Naive B cell (primary cell): ENCODE data around the gene MCHR2. TPM values are rescaled to one million over a fixed set of nuclear protein-coding genes. Genes with fewer than 3 reads are reported as not detected.

ENCODE experiments used
- ATAC-seq, 2 donors: fragments of 150-1000 bp; cut with Tn5 transposase; 2 replicates each; pipeline ENCODE4 v1.10.0; 2021; ENCODE audit warnings: low read depth in 2 of 2, mild to moderate bottlenecking in 2 of 2, moderate library complexity in 2 of 2
- DNase-seq: peaks from one replicate; pipeline ENCODE4 v3.0.0; 2022
- H3K27ac Mint-ChIP-seq, 6 donors: one replicate each; pipeline ENCODE4 v1.8.0; 2020 to 2022; ENCODE audit warnings: mild to moderate bottlenecking in 6 of 6, mixed read lengths in 6 of 6, moderate library complexity in 5 of 6, inconsistent platforms in 2 of 6
- H3K27me3 Mint-ChIP-seq, 3 donors: one replicate each; pipeline ENCODE4 v1.8.0; 2021 to 2022; ENCODE audit warnings: mixed read lengths in 3 of 3, mild to moderate bottlenecking in 1 of 3
- H3K36me3 Mint-ChIP-seq, 2 donors: one replicate each; pipeline ENCODE4 v1.8.0; 2020 to 2022; ENCODE audit warnings: mixed read lengths in 2 of 2, inconsistent platforms in 1 of 2, mild to moderate bottlenecking in 1 of 2
- H3K4me1 Mint-ChIP-seq, 3 donors: one replicate each; pipeline ENCODE4 v1.8.0; 2020 to 2022; ENCODE audit warnings: mixed read lengths in 3 of 3, inconsistent platforms in 1 of 3, mild to moderate bottlenecking in 1 of 3, moderate library complexity in 1 of 3
- H3K4me3 Mint-ChIP-seq, 8 donors: one replicate each; pipeline ENCODE4 v1.8.0; 2020 to 2022; ENCODE audit warnings: mild to moderate bottlenecking in 8 of 8, mixed read lengths in 8 of 8, moderate library complexity in 8 of 8, inconsistent platforms in 2 of 8
- H3K9me3 Mint-ChIP-seq, 7 donors: one replicate each; pipeline ENCODE4 v1.8.0; 2020 to 2022; ENCODE audit warnings: mixed read lengths in 7 of 7, mild to moderate bottlenecking in 5 of 7, inconsistent platforms in 2 of 7, moderate library complexity in 1 of 7
- polyA plus RNA-seq, 6 donors: library from polyadenylated mRNA; unstranded; fragments of 300-500 nt; fragmentation: Illumina TruSeq; gene quantifications; one replicate each; pipeline ENCODE4 v1.2.3, GENCODE V29; 2021; ENCODE audit warnings: low read depth in 6 of 6

MCHR2 gene
- polyA plus RNA-seq, 6 donors from 2014 or later, result not detected

DNA sequence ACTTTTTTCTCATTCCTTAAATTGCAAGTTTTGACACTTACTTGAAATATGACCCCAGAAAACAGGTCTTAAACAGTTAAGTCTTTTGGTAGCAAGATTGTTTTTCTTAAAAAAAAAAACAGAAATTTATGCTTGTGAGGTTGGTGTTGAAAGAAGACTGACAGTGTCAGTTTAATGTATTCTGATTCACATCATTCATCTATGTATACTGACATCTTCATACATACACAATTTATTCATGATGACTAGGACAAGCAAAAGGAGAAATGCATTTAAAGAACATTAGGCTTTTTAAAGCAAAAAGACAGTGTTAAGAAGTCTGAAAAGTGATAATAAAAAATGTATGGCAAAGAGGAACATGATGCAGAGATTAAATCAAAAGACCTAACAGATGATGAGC lies 27.0 kb downstream of the MCHR2 start:
- no peak for ATAC-seq
- Mint-ChIP-seq H3K4me1 (no peaks in the 10 kb centered on the region), H3K27me3 (no peaks in the 10 kb centered on the region), H3K27ac (no peak overlapping the region), H3K36me3 (no peaks in the 10 kb centered on the region), H3K4me3 (no peak overlapping the region), H3K9me3 (peaks cover 0 to 3% (median 0%) of the 10 kb centered on the region in 7 donors)
- no peak for DNase-seq

DNA sequence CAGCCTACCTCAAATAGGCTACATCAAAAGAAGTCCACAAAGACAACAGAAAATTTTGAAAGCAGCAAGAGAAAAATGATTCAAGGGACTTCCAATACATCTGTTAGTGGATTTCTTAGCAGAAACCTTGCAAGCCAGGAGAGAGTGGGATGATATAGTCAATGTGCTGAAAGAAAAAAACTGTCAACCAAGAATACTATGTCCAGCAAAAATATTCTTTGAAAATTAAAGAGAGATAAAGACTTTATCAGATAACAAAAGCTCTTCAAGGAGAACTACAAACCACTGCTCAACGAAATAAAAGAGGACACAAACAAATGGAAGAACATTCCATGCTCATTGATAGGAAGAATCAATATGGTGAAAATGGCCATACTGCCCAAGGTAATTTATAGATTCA lies 34.0 kb downstream of the MCHR2 start:
- ATAC-seq, result no peak
- H3K9me3 Mint-ChIP-seq, result peaks cover 8 to 36% (median 22%) of the 10 kb centered on the region in 7 donors
- H3K27me3 Mint-ChIP-seq, result no peaks in the 10 kb centered on the region
- no peak for DNase-seq
- peaks cover 0 to 11% of the 10 kb centered on the region in 2 donors for H3K36me3 Mint-ChIP-seq
- H3K27ac Mint-ChIP-seq, result no peak overlapping the region
- no peak overlapping the region for H3K4me3 Mint-ChIP-seq
- no peaks in the 10 kb centered on the region for H3K4me1 Mint-ChIP-seq

DNA sequence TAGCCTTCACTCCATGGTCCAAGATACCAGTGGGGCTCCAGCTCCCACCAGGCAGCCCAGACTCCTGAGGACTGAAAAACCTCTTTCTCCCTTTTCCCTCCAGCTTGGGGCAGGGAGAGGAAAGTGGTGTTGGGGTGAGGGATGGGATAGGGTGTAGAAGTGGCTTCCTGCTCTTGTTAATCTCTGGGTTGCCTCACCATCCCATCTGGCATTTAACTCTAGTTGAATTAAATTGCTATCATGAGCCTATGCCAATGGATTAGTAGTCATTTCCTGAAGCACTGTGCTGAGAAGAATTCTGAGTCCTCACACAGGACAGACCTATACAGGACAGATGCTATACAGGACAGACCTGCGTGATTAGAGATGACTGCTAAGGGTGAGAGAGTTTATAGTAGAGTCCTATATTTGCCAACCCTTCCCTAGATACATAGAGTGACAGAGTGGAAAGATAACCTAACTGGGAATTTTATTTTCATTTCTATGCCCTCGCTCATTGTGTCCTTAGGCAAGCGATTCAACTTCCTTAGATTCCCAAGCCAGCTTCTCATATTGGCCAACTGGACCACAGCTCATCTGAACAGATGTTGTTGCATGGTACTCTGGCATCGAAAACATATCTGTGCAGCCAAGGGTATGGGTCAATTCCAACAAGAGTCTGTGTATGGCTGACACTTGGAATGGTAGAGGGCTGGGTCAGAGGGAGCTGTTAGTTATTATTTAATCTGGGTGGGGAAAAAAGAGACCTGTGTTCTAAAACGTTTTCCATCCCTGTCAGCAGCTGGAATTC lies 42.8 kb downstream of the MCHR2 start:
- DNase-seq (no peak), ATAC-seq (no peak)
- Mint-ChIP-seq H3K4me1 (no peaks in the 10 kb centered on the region), H3K4me3 (no peak overlapping the region), H3K36me3 (no peaks in the 10 kb centered on the region), H3K27ac (no peak overlapping the region), H3K27me3 (no peaks in the 10 kb centered on the region), H3K9me3 (peaks cover 0 to under 1% (median 0%) of the 10 kb centered on the region in 7 donors)

DNA sequence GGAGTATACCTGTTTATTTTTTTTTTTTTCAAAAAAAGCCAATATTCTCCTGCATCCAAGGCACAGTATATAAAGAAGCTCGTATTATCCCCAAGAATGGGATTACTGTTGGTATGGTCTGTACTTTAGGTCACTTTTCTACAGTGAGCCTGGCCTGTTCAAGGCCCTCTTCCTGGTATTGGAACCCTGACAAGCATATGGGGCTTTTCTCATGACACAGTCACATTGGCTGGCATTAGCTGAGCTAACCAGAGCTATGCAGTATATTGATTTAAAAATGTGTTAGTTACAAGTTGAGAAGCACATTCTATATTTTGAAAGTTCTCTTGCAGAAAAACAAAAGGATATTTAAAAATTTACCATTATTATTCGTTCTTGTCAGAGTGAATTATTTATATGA lies 48.0 kb downstream of the MCHR2 start:
- H3K27me3 Mint-ChIP-seq, result peaks cover 0 to 16% (median 5%) of the 10 kb centered on the region in 3 donors

DNA sequence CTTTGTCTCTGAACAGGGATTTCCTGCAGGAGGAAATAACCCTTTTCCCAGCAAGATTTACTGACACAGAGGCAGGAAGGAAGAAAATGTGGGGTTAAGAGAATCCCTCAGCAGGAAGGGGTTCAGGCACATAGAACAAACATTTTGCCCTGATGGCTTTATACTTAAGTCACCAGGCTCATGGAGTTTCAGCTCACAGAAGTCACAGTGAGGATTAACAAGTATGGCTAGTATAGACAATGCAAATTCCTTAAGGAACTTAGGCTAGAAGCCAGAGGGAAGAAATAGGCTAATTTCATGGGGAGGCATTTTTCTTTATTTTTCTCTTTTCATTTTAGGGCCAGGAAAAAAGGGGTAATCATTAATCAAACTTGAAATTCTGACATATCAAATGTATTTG lies 50.2 kb downstream of the MCHR2 start:
- ATAC-seq (no peak), DNase-seq (no peak)
- Mint-ChIP-seq H3K27me3 (peaks cover 0 to 16% (median 5%) of the 10 kb centered on the region in 3 donors), H3K4me3 (no peak overlapping the region), H3K9me3 (peaks cover 0 to 7% (median 4%) of the 10 kb centered on the region in 7 donors), H3K27ac (no peak overlapping the region), H3K4me1 (no peaks in the 10 kb centered on the region), H3K36me3 (no peaks in the 10 kb centered on the region)

More for the DNA sequence above, 48.0 kb downstream of the MCHR2 start:
- H3K36me3 Mint-ChIP-seq, result no peaks in the 10 kb centered on the region
- DNase-seq, result no peak
- ATAC-seq, result no peak
- H3K27ac Mint-ChIP-seq, result no peak overlapping the region
- H3K9me3 Mint-ChIP-seq, result peaks cover 0 to 5% (median under 1%) of the 10 kb centered on the region in 7 donors
- H3K4me3 Mint-ChIP-seq, result no peak overlapping the region
- no peaks in the 10 kb centered on the region for H3K4me1 Mint-ChIP-seq

DNA sequence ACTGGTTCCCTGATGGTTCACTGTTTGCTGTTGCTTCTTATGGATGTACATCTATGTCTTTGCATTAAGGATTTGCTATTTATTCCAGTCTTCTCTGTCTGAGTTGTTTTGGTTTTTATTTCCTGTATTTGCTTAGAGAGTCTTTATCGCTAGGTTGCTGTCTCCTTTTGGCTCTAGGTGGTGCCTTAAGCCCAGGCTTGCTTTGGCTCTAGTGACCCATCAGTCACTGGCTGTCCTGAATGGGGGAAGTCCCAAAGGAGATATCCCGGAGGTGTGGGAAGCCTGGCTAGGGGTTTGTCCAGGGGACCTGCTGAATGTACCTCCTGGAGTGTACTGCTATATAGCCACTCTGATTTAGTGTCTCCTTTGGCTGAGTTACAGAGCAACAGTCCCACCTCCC lies 53.4 kb downstream of the MCHR2 start:
- Mint-ChIP-seq H3K27me3 (peaks cover 0 to 16% (median 5%) of the 10 kb centered on the region in 3 donors), H3K4me3 (no peak overlapping the region), H3K9me3 (peaks cover 0 to 8% (median 4%) of the 10 kb centered on the region in 7 donors), H3K27ac (no peak overlapping the region), H3K4me1 (no peaks in the 10 kb centered on the region), H3K36me3 (no peaks in the 10 kb centered on the region)
- ATAC-seq (no peak), DNase-seq (no peak)

DNA sequence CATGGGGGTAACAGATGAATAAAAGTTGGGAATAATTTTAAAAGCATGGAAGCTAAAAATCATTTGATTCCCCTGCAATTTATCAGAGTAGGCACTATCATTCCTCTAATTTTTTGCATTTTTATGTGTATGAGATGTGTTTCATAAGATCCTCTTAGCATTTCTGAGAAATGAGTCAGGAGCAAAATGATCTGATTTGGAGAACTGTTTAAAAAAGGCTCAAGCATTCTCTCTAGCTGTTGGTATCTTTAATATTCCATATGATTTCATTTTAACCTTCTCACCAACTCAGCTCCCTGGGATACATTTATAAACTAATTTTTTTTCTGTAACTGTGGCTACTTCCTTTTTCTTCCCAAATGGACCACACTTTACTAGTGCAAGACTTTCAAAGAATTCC lies 60.9 kb downstream of the MCHR2 start:
- Mint-ChIP-seq H3K9me3 (peaks cover 0 to 10% (median 2%) of the 10 kb centered on the region in 7 donors), H3K27me3 (no peaks in the 10 kb centered on the region), H3K4me1 (no peaks in the 10 kb centered on the region), H3K36me3 (no peaks in the 10 kb centered on the region), H3K27ac (no peak overlapping the region), H3K4me3 (no peak overlapping the region)
- DNase-seq (no peak), ATAC-seq (no peak)

DNA sequence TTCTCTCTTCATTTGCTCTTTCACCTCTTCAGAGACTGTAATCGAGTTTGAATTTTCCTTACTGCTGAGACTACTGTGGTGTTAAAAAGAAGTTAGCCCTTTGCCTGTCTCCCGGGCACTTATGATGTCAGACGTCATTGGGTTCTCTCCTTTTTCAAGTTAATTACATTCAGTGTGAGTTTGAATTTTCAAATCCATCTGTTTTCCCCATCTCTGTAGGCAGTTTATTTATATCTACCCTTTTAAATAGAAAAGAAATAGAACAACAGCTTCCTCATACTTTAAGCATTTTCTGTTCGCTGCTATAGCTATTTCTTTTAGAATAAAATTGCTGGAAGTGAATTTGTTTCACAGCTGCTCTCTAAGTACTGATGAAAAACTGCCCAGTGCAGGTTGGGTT lies 81.4 kb downstream of the MCHR2 start:
- H3K9me3 Mint-ChIP-seq, result peaks cover 0 to 7% (median 0%) of the 10 kb centered on the region in 7 donors
- H3K4me1 Mint-ChIP-seq, result no peaks in the 10 kb centered on the region
- no peak overlapping the region for H3K4me3 Mint-ChIP-seq
- peaks cover 0 to 9% (median 5%) of the 10 kb centered on the region in 3 donors for H3K27me3 Mint-ChIP-seq
- H3K36me3 Mint-ChIP-seq, result no peaks in the 10 kb centered on the region
- ATAC-seq, result no peak
- DNase-seq, result no peak
- no peak overlapping the region for H3K27ac Mint-ChIP-seq

DNA sequence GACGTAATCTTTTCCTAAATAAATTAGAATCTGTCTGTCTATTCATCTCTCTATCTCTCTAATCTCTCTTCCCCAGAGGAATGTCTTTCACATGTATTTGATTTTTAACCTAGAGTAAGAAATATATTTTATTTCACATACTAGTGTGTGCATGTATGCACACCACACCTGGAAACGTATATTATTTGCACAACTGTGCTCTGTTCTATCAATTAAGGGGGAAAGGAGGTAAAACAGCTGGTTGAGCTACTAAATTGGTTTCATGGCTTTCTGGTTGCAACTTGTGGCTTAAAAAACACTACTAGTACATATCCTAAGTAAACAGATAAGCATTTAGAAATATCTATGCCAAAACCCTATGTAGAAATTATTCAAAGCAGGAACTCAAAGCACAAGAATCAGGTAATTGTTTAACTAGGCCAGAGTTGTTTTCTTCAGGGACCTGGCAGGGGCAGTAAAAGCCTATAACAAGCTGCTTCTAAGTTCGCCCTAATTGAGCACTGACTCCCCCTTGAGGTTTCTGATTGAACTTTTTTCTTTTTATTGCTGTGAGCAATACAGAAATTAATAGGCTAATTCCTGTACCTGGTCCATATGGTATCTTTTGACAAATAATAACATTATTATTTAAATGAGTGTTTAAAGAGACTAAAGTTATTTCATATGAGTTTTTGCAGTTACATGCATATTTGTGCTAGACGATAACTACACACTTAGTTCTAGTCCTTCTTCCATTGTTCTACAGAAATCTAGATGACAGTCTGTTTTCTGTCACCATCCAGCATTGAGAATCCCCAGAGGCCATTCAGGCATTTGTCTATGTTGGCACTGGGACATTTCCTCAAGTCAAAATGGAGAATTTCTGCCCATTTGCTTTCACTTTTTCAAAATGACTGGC lies 88.6 kb downstream of the MCHR2 start:
- H3K27me3 Mint-ChIP-seq, result peaks cover 0 to 9% (median 6%) of the 10 kb centered on the region in 3 donors
- ATAC-seq (no peak), DNase-seq (no peak)
- H3K9me3 Mint-ChIP-seq, result peaks cover 0 to 1% (median 0%) of the 10 kb centered on the region in 7 donors
- H3K27ac Mint-ChIP-seq, result no peak overlapping the region
- H3K4me3 Mint-ChIP-seq, result no peak overlapping the region
- H3K4me1 Mint-ChIP-seq, result no peaks in the 10 kb centered on the region
- no peaks in the 10 kb centered on the region for H3K36me3 Mint-ChIP-seq

DNA sequence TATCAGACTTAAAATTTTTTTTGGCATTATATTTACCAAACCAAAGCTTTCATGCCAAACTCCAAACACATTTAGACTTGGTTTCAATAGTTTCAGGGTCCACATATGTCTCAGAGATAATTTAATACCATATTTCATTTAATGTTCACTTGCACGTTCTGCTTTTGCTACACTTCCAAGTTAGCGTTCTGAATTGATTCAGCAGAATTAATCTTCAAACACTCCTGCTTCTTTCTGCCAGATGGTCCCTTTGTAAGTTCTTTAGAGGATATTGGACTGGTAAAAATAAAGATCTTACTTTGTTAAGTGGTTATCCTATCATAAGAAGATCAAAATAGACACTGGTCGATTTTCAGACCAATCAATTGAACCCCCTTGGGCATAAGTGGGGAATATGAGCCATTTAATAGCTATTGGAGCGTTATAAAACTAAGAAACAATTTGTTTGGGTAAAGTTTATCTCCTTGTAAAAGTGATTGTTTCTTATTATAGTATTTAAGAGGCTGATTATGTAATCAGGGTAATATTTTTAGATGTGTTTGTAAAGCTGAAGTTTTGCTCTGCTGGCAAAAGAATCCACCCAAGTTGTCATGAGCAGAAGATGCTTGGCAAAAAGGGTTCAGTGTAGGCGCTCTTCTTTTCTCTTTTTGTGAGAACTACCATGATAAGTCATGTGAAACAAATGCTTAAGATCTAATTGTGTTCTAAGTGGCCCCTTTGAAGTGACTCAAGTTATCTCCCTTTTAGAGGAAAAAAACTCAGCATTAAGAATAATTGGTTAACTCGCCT lies 92.2 kb downstream of the MCHR2 start:
- H3K27me3 Mint-ChIP-seq, result peaks cover 5 to 18% (median 12%) of the 10 kb centered on the region in 3 donors

DNA sequence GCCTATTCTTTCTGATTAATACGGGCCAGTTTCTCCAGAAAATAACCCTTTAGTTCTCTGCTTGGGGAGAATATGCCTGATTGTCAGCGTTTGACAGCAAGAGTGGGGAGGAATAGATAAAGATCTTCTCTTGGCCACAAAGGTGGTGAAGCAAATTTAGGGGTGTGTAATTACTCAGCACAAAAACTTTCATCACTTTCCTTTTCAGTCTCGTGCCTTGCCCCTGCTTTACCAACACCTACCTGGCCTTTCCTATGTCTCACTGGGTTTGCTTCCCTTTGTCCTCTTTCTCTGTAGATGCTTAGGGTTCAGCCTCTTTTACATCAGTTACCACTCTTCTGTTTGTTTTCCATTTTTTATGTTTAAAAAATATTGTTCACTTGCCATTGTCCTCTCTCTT lies 99.2 kb downstream of the MCHR2 start:
- Mint-ChIP-seq H3K4me3 (no peak overlapping the region), H3K4me1 (no peaks in the 10 kb centered on the region), H3K36me3 (no peaks in the 10 kb centered on the region), H3K27me3 (peaks cover 13 to 29% (median 26%) of the 10 kb centered on the region in 3 donors), H3K27ac (no peak overlapping the region), H3K9me3 (peaks cover 0 to 4% (median 0%) of the 10 kb centered on the region in 7 donors)
- no peak for ATAC-seq
- no peak for DNase-seq

More for the DNA sequence above, 92.2 kb downstream of the MCHR2 start:
- Mint-ChIP-seq H3K4me1 (no peaks in the 10 kb centered on the region), H3K27ac (no peak overlapping the region), H3K9me3 (peaks cover 0 to 2% (median 0%) of the 10 kb centered on the region in 7 donors), H3K36me3 (no peaks in the 10 kb centered on the region), H3K4me3 (no peak overlapping the region)
- DNase-seq (no peak), ATAC-seq (no peak)

DNA sequence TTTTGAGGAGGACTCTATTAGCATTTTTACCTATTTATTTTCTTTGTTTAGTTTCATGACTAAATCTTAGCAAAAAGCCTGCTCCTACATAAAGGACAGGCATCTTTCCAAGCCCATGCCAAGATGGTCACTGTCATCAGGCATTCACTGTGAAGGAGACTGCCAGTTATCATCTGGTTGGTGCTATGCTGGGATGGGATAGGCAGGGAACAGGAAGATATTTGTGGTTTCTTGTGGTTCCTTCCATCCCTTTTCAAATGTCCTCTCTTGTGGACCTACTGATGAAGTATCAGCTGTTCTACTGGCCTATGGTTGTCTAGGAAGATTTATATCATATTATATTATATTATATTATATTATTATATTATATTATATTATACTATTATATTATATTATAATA lies 107.0 kb downstream of the MCHR2 start:
- Mint-ChIP-seq H3K4me1 (no peaks in the 10 kb centered on the region), H3K9me3 (no peaks in the 10 kb centered on the region), H3K36me3 (no peaks in the 10 kb centered on the region), H3K4me3 (no peak overlapping the region), H3K27ac (no peak overlapping the region), H3K27me3 (peaks cover 0 to 4% (median 0%) of the 10 kb centered on the region in 3 donors)
- ATAC-seq, result no peak
- no peak for DNase-seq

DNA sequence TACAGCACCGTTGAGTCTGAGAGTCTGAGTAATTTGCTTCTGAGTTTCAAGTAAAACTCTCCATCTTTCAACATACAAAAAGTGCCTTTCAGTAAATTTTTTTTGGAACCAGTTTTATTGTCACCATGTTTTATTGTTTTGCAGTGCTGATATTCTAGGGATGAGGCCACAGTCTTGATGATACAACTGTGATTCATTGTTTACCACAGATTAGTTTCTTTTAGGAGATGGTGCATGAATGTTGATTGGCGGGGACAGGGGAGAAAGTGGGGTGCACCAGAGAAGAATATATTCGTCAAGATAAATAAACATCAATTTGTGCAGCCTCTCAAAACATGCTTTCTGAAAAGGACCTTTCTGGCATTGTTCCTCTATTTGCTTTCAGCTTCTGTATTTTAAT lies 109.0 kb downstream of the MCHR2 start:
- H3K4me3 Mint-ChIP-seq, result no peak overlapping the region
- peaks cover 0 to 2% (median 0%) of the 10 kb centered on the region in 7 donors for H3K9me3 Mint-ChIP-seq
- no peak overlapping the region for H3K27ac Mint-ChIP-seq
- H3K27me3 Mint-ChIP-seq, result peaks cover 0 to 4% (median 0%) of the 10 kb centered on the region in 3 donors
- H3K36me3 Mint-ChIP-seq, result no peaks in the 10 kb centered on the region
- no peak for ATAC-seq
- no peak for DNase-seq
- H3K4me1 Mint-ChIP-seq, result no peaks in the 10 kb centered on the region
